ENCODE data around the gene ZNF506.
"Not testable (repeated sequence)": the region's sequence is repeated elsewhere in the genome, so short reads cannot be mapped to it uniquely, and the experiment has no call there.

Gene ZNF506

DNA sequence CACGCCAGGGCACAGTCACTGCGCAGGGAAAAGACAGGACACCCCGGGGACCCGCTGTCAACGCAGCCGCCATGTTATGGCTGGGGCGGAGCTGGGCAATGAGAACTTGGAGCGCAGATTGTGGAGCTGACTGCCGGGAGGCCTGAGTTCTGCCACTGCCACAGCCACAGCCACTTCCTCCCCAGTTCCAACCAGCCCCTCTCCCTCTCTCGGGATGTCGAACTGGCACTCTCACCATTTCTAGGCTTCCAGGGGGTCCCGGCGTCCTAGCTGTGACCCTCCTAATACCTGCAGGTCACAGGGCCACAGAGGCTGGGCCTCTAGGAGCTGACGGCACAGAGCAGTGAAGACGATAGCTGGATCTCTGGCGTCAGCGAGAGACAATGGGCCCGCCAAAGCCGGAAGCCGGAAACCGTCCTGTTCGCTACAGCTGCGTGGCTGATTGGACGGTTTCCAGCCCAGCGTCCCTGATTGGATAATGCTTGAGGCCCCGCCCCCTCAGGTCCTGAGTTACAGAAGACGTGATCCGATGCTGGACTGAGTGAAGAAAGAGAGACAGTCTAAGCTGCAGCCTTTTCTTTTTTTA, at the start of gene ZNF506:
TSS of gene ZNF506 (minus strand) at position 385 of the 586 bp plus-strand sequence. CDS start at position 238, 147 bp downstream.
- in situ Hi-C loops (cut with HindIII; ENCODE audit: low sequenced_read_pairs), result no loop called here

DNA sequence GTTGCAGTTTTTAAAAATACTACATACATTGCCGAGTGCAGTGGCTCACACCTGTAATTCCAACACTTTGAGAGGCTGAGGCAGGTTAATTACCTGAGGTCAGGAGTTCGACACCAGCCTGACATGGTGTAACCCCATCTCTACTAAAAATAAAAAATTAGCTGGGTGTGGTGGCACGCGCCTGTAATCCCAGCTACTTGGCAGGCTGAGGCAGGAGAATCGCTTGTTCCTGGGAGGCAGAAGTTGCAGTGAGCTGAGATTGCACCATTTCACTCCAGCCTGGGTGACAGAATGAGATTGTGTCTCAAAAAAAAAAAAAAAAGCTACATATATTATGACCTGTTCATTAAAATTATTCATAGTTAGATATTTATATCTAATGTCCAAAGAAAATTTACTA, 48.5 kb upstream of the ZNF506 start:
- in situ Hi-C loops (cut with HindIII; ENCODE audit: low sequenced_read_pairs), result not testable (repeated sequence)

DNA sequence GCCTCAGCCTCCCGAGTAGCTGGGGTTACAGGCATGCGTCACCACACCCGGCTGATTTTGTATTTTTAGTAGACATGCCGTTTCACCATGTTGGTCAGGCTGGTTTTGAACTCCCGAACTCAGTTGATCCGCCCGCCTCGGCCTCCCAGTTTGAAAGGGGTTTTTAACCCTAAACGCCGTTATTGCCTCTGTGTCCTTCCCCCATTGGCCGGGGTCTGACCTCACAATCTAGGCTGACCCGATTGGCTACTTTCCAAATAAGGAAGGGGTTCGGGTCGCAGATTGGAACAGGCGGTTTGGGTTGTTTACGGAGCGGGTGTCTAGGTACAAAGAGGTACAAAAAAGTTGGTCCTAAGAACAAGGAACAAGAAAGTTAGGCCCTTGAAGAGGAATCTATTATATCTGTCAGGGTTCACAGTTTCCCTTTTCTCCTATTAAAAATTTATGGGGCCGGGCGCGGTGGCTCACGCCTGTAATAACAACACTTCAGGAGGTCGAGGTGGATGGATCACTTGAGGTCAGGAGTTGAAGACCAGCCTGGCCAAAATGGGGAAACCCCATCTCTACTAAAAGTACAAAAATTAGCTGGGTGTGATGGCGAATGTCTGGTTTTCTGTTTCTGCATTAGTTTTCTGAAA, 45.2 kb upstream of the ZNF506 start:
- in situ Hi-C loops (cut with HindIII; ENCODE audit: low sequenced_read_pairs), result no loop called here

DNA sequence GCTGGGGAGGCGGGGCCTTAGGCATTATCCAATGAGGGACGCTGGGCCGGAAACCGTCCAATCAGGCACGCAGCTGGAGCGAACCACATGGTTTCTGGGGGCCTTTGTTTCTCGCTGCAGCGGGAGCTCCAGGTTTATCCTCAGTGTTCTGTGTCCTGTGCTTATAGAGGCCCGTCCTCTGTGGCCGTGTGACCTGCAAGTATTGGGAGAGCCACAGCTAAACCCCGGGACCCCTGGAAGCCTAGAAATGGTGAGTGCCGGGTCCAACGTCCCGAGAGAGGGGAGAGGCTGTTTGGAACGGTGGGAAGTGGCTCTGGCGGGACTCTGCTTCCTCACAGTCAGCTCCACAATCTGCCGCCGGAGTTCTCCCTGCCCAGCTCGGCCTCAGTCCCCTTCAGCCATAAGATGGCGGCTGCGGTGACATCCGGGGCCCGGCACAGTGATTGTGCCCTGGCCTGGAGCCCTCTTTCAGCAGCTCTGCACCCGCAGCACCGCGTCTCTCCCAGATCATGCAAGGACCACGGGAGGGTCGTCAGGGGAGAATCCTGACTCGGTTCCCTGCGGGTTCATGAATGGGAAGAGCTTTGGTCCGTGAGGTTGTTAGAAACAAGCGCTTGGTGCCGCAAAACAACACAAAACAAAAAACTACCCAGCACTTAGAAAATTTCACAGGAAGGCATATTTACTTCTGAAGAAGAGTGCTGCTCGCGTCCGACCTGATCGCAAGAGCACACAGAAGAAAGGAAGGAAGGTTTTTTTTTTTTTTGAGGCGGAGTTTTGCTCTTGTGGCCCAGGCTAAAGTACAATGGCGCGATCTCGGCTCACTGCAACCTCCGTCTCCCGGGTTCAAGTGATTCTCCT, 44.4 kb upstream of the ZNF506 start, which contains the start of gene ZNF253:
TSS of gene ZNF253 (plus strand) at position 133 of the 861 bp plus-strand sequence. CDS start at position 248, 115 bp downstream.
- in situ Hi-C loops (cut with HindIII; ENCODE audit: low sequenced_read_pairs), result no loop called here

DNA sequence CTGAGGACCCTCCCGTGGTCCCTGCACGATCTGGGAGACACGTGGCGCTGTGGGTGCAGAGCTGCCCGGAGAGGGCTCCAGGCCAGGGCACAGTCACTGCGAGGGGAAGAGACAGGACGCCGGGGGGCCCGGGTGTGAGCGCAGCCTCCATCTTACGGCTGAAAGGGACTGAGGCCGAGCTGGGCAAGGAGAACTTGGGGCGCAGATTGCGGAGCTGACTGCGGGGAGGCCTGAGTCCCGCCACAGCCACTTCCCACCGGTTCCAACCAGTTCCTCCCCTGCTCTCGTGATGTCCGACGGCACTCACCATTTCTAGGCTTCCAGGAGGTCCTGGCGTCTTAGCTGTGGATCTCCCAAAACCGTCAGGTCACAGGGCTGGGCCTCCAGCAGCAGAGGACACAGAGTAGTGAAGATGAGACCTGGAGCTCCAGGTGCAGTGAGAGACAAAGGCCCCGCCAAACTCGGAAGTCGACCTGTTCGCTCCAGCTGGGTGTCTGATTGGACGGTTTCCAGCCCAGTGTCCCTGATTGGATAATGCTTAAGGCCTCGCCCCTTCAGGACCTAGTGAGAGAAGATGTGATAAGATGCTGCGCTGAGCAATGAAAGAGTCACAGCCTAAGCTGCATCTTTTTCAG, 39.3 kb upstream of the ZNF506 start:
- in situ Hi-C loops (cut with HindIII; ENCODE audit: low sequenced_read_pairs), result no loop called here

DNA sequence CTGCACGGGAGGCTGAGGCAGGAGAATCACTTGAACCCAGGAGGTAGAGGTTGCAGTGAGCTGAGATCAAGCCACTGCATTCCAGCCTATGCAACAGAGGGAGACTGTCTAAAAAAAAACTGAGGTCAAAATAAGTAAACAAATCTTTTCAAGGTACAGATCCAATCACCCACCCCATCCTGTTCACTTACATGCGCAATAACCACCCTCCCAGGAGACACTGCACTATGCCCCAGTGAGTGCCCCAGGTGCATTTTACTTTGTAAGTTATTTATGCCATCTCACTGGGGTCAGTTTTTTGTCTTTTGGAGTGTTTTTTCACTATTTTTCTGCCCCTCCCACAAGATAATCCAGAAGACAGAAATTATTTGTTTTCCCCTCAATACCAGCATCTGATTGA, 37.2 kb upstream of the ZNF506 start:
- in situ Hi-C loops (cut with HindIII; ENCODE audit: low sequenced_read_pairs), result no loop called here

DNA sequence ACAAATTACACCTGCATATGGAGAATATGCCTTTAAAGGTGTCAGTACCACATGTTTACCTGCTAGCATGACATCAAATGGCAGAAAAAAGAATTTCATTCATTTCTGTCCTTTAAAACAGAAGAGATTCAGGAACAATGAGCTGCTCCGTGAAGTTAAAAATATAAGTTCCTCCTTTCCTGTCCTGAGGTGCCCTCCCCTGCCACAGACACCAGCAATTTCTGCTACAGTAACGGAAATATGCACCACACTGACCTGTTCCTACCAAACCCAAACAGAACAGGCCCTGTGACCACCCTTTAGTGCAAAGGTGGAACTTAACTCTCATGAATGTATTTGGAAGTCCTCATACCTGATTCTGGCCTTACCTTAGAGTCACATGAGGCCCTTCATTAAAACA, 30.2 kb upstream of the ZNF506 start:
- in situ Hi-C loops (cut with HindIII; ENCODE audit: low sequenced_read_pairs), result not testable (repeated sequence)

DNA sequence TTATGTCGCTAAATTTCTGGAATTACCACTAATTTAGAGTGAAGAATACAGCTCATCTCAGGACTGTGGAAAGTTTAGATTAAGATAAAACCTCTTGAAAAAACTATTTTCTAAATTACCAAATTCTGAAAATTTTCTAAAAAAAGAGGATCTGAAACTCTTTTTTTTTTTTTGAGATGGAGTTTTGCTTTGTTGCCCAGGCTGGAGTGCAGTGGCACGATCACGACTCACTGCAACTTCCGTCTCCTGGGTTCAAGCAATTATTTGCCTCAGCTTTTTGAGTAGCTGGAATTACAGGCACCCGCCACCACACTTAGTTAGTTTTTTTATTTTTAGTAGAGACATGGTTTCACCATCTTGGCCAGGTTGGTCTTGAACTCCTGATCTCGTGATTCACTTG, 27.5 kb upstream of the ZNF506 start:
- in situ Hi-C loops (cut with HindIII; ENCODE audit: low sequenced_read_pairs), result no loop called here

DNA sequence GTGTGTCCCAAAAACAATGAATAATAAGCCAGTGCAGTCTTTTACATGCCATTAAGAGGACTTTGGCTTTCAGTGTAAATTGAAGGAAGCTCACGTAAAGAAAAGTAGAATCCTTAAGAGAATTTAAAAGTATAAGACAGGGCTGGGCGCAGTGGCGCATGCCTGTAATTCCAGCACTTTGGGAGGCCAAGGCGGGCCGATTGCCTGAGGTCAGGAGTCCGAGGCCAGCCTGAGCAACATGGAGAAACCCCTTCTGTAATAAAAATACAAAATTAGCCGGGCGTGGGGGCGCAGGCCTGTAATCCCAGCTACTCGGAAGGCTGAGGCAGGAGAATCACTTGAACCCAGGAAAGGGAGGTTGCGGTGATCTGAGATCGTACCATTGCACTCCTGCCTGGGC, 26.2 kb upstream of the ZNF506 start:
- in situ Hi-C loops (cut with HindIII; ENCODE audit: low sequenced_read_pairs), result no loop called here

DNA sequence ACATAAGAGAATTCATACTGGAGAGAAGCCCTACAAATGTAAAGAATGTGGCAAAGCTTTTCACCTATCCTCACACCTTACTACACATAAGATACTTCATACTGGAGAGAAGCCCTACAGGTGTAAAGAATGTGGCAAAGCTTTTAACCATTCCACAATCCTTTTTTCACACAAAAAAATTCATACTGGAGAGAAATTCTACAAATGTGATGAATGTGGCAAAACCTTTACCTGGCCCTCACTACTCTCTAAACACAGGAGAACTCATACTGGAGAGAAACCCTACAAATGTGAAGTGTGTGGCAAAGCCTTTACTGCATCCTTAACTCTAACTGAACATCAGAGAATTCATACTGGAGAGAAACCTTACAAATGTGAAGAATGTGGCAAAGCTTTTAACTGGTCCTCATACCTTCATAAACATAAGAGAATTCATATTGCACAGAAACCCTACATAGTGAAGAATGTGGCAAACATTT, 14.0 kb upstream of the ZNF506 start:
- in situ Hi-C loops (cut with HindIII; ENCODE audit: low sequenced_read_pairs), result no loop called here

DNA sequence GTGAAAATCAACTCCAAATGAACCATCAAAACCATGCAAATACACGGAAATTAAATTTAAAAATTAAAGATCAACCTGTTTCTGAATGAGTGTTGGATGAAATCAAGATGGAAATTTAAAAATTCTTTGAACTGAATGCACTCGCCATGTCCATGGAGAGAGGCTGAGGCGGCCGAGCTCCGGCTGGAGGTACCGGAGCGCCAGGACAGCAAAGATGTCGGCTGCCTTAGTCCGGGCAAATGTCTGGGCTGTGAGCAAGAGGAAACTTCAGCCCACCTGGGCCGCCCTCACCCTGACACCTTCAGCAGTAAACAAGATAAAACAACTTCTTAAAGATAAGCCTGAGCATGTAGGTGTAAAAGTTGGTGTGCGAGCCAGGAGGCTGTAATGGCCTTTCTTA, 5.3 kb upstream of the ZNF506 start:
- in situ Hi-C loops (cut with HindIII; ENCODE audit: low sequenced_read_pairs), result no loop called here

DNA sequence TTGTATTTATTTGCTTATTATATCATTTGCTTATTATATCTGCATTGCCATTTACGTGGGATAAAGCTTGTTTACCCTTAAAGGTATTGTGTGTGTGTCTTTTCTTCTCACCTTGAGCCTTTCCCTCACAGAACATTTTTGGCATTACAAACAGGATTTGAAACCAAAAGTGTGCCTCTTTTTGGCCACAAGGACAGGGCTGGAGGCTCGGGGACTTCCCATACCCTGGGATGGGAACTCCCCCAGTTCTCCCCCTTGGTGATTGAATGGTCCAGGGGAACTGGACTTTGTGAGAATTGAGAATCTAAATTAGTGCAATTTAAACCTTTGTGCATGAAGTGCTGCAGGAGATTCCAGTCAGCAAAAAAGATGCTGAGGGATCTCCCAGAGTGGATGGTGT, 2.4 kb upstream of the ZNF506 start:
- in situ Hi-C loops (cut with HindIII; ENCODE audit: low sequenced_read_pairs), result no loop called here

DNA sequence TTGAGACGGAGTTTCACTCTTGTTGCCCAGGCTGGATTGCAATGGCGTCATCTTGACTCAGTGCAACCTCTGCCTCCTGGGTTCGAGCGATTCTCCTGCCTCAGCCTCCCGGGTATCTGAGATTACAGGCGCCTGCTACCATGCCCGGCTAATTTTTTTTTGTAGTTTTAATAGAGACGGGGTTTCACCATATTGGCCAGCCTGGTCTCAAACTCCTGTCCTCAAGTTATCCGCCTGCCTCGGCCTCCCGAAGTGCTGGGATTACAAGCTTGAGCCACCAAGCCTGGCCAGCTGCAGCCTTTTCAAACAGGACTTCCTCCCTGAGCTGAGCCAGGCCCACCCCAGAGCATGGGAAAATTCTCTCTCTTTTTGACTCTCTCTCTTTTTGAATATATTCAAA, 426 bp upstream of the ZNF506 start:
- in situ Hi-C loops (cut with HindIII; ENCODE audit: low sequenced_read_pairs), result not testable (repeated sequence)

DNA sequence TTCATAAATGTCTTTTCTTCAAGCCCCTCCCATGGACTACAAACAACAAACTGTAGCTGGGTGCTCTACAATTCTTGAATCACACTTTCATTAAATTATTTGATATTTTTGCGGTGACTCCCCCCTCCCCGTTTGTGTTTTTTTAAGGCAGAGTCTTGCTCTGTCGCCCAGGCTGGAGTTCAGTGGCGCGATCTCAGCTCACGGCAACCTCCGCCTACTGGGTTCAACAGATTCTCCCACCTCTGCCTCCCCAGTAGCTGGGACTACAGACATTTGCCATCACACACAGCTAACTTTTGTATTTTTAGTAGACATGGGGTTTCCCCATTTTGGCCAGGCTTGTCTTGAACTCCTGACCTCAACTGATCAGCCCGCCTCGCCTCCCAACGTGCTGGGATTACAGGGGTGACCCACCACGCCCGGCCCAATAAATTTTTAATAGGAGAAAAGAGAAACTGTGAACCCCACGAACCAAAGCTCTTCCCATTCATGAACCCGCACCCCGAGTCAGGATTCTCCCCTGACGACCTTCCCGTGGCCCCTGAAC, 703 bp downstream of the ZNF506 start:
- in situ Hi-C loops (cut with HindIII; ENCODE audit: low sequenced_read_pairs), result no loop called here

DNA sequence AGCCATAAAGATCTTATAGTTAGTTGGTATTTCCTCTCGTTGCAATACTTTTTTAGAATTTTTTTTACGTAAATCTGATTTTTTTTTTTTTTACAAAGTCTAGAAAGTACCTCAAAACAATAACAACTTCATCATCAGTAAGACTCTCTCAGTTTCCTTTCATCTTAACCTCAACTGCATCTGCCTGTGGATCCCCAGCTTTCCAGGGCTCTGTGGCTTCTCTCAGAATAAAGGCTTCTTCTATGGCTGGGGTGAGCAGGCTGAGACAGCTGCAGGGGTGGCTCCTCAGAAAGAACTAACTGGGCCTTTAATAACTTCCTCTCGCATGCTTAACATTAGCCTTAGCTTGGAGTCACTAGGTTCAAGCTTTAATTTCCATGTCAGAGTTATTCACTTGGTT, 4.2 kb downstream of the ZNF506 start:
- in situ Hi-C loops (cut with HindIII; ENCODE audit: low sequenced_read_pairs), result no loop called here

DNA sequence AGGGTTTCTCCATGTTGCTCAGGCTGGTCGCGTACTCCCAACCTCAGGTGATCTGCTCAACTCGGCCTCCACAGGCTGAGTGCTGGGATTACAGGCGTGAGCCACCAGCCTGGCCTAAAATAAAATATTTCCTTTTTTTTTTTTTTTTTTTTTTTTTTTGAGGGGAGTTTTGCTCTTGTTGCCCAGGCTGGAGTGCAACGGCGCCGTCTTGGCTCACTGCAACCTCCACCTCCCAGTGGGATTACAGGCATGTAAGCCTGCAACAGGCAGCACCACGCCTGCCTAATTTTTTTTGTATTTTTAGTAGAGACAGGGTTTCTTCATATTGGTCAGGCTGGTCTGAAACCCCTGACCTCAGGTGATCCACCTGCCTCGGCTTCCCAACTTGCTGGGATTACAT, 4.9 kb downstream of the ZNF506 start:
- in situ Hi-C loops (cut with HindIII; ENCODE audit: low sequenced_read_pairs), result no loop called here

DNA sequence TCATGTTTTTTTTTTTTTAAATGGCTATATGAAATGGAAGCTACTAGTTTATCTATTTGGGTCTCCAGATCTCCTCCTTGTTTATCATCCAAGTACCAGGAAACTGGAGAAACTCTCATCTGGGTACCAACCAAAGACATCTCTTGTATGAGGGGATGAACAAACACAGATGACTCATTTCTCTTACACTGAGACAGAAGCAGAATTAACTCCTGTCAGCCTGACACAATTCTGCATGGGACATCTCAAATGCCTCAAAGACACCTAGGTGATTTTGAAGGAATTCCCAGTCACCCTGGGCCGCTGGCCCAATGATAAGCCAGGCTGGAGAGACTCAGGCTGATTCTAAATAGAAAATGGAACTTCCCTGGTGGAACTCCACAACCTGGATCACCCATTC, 9.6 kb downstream of the ZNF506 start:
- in situ Hi-C loops (cut with HindIII; ENCODE audit: low sequenced_read_pairs), result not testable (repeated sequence)

DNA sequence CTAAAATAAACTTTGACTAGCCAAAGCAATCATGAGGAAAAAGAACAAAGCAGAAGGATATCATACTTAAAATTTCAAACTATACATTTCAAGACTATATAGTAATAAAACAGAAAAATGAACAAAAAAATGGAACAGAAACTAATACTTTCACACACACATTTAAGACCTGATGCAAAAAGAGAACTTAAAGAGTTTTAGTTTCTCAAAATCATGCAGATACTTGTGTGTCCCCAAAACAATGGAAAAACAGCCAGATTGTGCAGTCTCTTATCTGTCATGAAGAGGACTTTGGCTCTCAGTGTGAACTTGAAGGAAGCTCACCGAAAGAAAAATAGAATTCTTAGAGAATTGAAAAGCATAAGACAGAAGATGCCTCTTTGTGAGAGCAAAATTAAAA, 16.1 kb downstream of the ZNF506 start:
- in situ Hi-C loops (cut with HindIII; ENCODE audit: low sequenced_read_pairs), result no loop called here

DNA sequence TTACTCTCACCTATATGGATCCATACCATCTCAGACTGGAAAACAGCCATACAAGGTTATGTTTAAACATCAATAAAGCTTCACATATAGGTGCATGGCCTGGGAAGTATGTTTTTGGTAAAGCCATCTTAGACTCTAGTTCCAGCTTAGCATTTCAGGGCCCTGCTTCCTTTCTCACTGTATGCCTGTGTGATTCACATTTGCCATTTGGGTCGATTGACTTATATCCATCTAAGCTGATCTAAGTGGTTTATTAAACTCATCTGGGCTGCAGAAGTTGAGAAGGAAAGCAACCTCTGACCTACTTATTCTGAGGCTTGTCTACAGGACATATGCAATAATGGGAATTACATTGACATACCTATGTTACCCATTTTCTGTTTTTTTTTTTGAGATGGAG, 33.5 kb downstream of the ZNF506 start:
- in situ Hi-C loops (cut with HindIII; ENCODE audit: low sequenced_read_pairs), result no loop called here

DNA sequence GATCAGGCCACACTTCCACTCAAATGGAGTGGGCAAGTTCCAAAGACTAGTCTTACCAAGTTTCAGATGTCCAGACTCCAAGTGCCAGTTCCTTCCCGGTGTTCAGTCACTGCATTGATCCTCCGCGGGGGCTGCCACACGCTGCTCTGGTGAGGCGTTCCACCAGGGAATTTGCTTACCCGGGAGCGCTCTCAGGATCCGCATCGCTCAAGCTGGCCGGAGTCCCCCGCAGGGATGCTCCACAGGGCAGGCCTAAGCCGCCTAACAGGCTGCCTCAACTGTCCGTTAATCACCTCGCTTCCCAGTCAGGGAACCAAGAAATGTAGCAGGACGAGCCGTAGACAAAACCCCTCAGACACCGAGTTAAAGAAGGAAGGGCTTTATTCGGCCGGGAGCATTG, 36.1 kb downstream of the ZNF506 start:
- in situ Hi-C loops (cut with HindIII; ENCODE audit: low sequenced_read_pairs), result not testable (repeated sequence)

DNA sequence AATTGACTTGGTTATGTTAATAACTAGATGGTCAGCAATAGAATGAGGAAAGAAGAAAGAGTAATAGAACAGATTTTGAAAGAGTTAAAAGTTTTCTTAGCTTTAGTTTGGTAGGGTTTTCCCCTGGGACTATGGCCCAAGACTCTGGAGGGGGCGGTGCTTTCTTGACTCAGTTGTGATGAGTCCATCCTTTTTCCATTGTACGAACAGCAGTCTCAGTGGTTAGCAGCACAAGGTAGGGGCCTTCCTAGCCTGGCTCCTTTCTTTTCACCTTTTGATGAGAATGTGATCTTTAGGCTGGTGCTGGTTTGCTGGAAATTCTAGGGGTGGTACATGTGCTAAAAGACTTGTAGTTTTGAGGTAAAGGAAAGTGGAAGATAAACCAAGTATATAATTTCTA, 38.8 kb downstream of the ZNF506 start:
- in situ Hi-C loops (cut with HindIII; ENCODE audit: low sequenced_read_pairs), result no loop called here

All from endothelial cell of hepatic sinusoid (primary cell).